HG03135 (cell line): ENCODE data around the gene B3GALT5.
"Not testable (repeated sequence)": the region's sequence is repeated elsewhere in the genome, so short reads cannot be mapped to it uniquely, and the experiment has no call there.

Experiments used
- ATAC-seq: cut with Tn5 transposase; IDR thresholded peaks from one replicate; pipeline ENCODE4 v1.9.1; 2021; ENCODE audit warnings: mild to moderate bottlenecking, moderate library complexity; ENCODE audit not compliant: unreplicated experiment

Gene B3GALT5

DNA sequence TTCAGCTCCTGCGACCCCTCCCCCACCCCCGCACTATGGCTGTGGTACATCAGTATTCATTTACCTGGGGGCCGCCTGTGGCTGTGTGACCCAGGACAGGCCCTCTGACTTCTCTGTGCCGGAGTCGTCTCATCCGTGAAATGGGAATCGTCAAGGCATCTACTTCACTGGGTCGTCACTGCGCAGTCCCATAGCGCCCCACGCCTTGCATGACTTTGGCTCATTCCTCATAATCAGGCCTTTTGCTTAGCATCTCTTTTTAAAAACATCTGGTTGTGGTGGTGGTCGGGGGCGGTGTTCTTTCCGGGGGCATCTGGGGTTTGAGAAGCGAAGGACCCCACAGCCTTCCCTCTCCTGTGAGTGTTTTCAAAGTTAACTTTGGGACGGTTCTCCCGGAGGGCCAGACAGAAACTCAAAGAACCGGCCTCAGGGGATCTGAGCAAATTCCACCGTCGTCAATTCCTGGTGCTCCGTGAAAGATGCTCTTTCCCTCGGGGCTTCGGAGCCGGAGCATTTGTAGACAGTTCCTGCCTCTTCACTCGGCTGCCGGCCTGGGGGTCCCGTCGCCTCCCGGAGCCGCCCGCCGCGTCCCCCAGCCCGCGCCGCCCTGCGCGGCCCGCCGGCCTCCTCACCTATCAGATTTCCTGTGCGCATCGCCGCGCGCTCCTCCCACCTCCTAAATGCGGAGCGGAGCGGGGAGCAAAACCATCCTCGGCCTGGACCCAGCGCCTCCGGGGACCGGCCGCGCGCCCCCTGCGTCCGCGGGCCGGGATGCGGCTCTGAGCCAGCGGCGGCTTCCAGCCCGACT lies at the start of gene B3GALT5:
B3GALT5 (plus strand) TSS at position 708 of the 808 bp plus-strand sequence. CDS start 47,620 bp downstream, outside the sequence.
- no peak for ATAC-seq

- no peak for ATAC-seq
Measured at GRCh38 chr21:39564200-39564599, 48.5 kb upstream of the B3GALT5 start.

GRCh38 chr21:39567180-39567972 lies 45.4 kb upstream of the B3GALT5 start:
- no peak for ATAC-seq

DNA sequence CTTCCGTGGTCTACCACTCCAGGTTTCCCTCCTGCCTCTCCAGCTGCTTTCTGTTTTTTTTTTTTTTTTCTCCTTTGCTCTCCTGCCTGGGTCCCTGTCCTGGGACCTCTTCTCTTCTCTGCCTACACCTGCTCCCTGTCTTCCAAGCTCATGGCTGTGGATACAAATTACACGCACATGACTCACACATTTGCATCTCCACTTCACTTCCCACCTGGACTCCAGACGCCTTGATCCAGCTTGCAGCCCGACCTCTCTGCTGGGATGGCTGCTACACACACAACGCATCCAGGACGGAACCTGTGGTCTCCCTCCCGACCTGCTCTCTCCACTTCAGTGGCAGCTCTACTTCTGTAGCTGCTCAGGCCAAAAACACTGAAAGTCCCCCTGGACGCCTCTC lies 44.4 kb upstream of the B3GALT5 start:
- no peak for ATAC-seq

DNA sequence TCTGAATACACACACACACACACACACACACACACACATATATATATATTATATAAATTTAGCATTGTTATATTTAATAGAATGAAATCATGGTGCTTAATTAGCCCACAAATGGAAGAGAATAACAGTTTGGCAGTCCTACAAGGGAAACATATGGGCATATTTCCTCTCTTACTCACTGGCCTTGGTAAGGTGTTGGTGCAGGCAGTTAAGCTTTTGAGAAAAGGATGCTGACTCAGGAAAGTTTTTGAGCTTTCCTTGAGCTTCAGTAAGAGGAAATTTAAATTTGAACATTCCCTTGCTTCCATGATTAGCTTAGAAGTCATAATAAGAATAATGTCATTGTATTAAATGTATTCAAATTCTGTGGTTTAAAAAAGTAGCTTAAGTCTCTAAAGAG lies 37.0 kb upstream of the B3GALT5 start:
- ATAC-seq = no peak

DNA sequence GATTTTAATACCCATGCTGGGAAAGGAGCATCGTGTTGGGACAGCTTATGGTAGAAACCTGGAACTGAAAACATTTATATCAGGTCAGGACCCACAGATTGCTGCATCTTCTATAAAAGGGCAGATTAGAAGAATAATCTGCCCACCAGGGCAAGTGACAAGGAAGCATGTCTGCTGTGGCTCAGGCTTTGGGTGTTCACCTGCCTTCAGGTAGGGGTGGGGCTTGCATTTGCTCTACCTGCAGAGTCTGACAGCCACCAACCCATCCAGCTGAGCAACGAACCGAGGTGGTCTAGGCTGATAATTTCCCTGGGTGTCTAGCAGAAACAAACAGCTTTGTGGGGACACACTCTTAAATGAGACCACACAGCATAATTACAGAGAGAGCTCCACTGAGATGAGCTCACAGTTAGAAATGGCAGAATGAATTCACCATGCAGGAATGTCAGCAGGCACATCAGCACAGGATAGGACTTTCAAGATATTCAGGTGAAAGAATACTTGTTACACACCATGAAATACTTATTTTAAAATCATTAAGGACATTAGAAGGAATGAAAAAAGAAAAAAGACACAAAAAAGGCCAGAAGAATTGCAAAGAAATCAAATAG lies 36.1 kb upstream of the B3GALT5 start:
- ATAC-seq = no peak

DNA sequence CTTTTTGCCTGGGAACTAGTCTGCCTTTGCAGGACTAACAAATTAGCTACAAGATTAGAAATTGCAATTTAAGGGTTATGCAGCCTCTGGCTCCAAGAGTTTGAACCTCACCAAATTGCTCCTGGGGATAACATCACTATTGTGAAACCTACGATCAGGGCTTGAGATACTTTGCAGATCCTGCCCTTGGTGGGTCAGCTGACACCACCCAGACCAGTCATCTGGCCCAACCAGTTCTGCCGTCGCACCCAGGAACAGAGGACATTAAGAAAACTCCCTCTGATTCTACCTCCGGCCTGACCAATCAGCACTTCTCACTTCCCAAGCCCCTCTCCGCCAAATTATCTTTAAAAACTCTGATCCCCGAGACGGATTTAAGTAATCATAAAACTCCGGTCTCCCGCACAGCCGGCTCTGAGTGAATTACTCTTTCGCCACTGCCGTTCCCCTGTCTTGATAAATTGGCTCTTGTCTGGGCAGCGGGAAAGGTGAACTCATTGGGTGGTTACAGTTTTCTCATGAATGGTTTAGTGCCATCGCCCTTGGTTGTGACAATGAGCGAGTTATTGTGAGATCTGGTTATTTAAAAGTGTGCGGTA lies 32.9 kb upstream of the B3GALT5 start:
- no peak for ATAC-seq

- no peak for ATAC-seq
Measured at GRCh38 chr21:39580744-39581143, 32.0 kb upstream of the B3GALT5 start.

- no peak for ATAC-seq
Measured at GRCh38 chr21:39581414-39581813, 31.3 kb upstream of the B3GALT5 start.

DNA sequence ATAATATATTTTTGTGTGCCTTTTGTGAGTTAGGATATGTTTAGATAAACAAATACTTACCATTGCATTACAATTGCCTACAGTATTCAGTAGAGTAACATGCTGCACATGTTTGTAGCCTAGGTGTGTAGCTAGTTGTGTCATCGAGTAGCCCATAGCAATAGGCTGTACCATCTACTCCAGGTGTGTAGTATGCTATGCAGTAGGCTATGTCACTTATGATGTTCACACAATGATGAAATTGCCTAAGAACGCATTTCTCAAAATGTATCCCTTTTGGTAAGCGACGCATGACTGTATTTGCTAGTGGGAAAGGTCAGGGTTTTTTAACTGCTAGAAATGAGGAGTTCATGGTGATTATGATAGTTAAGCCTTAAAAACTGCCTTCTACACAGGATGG lies 30.0 kb upstream of the B3GALT5 start:
- ATAC-seq = no peak

GRCh38 chr21:39583586-39583985 lies 29.2 kb upstream of the B3GALT5 start:
- not testable (repeated sequence) for ATAC-seq

DNA sequence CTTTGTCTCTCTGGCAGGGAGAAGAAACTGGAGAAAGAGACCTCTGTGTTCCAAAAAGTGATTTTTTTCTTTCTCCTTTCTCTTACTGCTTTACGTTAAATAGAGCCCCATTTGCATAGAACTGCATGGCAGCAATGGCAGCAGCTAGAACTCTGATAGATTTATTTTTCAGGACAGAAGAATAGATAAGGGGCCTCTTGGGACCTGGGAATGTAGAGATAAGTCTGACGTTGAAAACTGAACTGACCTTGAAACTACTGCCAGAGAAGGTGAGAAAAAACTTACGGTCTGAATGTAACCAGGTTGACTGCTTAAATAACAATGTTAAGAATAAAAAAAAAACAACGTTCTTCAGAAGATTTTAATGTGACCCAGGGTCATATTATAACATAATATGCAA lies 25.4 kb upstream of the B3GALT5 start:
- no peak for ATAC-seq

DNA sequence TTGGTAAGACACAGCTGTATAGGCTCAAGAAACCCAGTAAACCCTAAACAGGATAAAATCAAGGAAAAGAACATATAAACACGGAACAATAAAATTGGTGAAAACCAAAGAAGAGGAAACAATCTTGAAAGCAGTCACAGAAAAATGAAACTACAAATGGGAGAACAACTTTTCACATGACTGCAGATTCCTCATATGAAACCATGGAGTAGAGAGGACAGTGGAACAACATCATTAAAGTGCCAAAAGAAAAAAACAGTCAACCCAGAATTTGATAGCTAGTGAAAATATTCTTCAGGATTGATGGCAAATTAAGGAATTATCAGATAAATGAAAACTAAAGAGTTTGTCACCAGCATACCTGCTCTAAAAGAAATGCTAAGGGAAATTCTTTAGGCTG lies 23.9 kb upstream of the B3GALT5 start:
- ATAC-seq = no peak

- ATAC-seq = no peak
Measured at GRCh38 chr21:39593522-39593921, 19.2 kb upstream of the B3GALT5 start.

DNA sequence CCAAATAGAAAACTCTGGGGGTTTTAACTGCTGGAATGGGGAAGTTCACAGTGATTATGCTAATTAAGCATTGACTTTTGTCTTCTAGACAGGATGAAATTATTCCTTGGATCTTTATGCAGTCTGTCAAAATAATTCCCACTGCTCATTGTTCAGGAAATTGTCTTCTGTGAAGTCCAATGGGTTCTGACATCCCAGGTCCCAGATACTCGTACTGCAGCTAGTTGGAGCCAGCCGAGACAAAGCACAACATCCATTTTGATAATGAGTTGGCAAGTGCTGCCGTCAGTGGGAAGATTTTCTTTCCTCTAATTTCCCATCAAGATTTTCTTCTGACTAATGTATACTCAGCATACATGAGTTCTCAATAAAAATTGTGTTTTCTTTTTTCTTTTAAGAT lies 17.3 kb upstream of the B3GALT5 start:
- no peak for ATAC-seq

DNA sequence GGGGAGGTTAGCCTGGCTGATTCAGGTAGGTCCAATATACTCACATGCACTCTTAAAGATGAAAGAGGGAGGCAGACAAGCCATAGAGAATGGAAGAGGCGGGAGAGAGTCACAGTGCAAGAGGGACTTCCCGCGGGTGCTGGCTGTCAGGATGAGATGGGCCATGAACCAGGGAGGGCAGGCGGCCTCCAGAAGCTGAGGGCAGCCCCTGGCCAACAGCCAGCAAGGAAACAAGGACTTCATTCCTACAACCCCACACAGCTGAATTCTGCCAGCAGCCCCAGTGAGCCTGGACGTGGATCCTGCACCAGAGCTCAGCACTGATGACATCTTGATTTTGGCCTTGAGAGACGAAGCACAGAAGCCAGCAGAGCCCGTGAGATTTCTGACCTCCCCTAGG lies 15.1 kb upstream of the B3GALT5 start:
- ATAC-seq = no peak

- no peak for ATAC-seq
Measured at GRCh38 chr21:39599191-39599970, 13.4 kb upstream of the B3GALT5 start.

DNA sequence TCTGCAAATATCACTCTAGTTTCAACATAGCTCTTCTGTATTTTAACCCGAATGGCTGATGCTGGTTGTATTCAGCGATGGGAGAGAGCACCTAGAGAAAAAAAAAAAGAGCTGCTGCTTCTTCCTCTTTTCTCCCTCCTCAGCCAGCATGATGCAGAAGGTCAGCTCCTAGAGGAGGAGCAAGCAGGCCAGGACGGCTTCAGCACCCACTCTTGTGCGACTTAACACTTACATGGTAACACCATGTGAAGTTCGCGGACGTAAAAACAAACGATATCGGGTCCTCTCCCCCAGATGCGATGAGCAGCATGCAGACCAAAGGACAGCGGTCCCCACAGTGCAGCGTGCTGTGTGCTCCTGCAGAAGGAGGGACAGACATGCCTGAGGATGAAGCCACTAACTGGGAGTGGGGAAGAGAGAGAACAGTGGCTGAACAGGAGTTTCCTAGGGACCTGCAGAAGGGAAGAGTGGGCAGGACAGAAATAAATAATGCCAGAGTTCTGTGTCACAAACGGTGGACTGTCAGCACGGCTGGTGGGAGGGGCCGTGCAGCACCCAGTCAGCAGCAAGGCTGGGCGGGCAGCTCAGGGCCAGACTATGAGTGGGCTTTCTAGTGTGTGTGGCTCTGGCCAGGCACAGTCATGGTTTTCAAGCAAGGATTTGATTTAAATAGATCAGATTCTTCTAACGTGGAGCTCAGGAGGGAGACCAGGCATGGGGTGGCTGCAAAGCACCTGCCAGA lies 11.4 kb upstream of the B3GALT5 start:
- no peak for ATAC-seq

DNA sequence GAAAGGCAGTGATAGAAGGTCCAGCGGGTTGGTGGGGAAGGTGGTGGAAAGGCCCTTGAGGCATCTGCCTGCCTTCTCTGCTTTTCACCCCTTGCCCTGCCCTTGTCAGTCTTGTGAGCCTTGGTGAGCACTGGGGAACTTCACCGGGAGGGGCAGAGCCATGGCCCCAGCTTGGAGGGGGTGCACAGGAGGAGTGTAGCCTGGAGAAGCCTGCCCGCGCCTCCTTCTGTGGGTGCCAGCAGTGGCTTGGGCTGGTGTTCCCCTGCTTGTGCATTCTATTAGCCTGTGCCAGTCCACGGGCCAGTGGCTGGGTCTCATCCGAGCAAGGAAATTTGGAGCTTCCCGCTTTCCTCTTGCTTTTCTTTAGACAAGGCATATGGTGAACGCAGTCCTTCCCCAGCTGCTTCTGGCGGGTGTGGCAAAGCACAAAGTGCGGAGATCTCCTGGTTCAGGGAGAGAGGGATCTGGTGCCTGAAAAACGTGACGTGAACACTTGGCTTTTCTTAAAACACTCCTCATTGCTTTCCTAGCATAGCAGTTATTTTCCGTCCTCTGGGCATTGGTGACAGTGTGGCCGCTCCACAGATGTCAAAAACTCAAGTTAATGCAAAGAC lies 10.6 kb upstream of the B3GALT5 start:
- no peak for ATAC-seq
